H9 (cell line): ENCODE data around the gene DNAJB6. TPM values are rescaled to one million over a fixed set of nuclear protein-coding genes. Genes with fewer than 3 reads are reported as not detected.

ENCODE experiments used
- DNase-seq: peaks from one replicate; pipeline ENCODE4 v3.0.0-alpha.2; 2017
- H2AFZ ChIP-seq: one replicate; pipeline ENCODE4 v1.6.1; 2013; ENCODE audit warnings: mild to moderate bottlenecking, low read length, control low read depth, moderate library complexity
- H2AK5ac ChIP-seq: 2 replicates; pipeline ENCODE4 v1.6.1; 2013; ENCODE audit warnings: low read length, control low read depth, mixed read lengths; ENCODE audit not compliant: insufficient read length
- H2BK120ac ChIP-seq: one replicate; pipeline ENCODE4 v1.6.1; 2013; ENCODE audit warnings: low read depth, mild to moderate bottlenecking, low read length, control low read depth, inconsistent platforms; ENCODE audit not compliant: poor library complexity, severe bottlenecking
- H2BK12ac ChIP-seq: 2 replicates; pipeline ENCODE4 v1.6.1; 2013; ENCODE audit warnings: low read length, control low read depth, mixed read lengths, low read depth; ENCODE audit not compliant: insufficient read length
- H2BK15ac ChIP-seq: 2 replicates; pipeline ENCODE4 v1.6.1; 2013; ENCODE audit warnings: low read depth, low read length, control low read depth
- H2BK20ac ChIP-seq: one replicate; pipeline ENCODE4 v1.6.1; 2013; ENCODE audit warnings: low read depth, mild to moderate bottlenecking, low read length, control low read depth, inconsistent platforms; ENCODE audit not compliant: poor library complexity, severe bottlenecking
- H2BK5ac ChIP-seq: 2 replicates; pipeline ENCODE4 v1.6.1; 2013; ENCODE audit warnings: low read length, control low read depth, mixed read lengths; ENCODE audit not compliant: insufficient read length
- H3K14ac ChIP-seq: 2 replicates; pipeline ENCODE4 v1.6.1; 2013; ENCODE audit warnings: low read length, control low read depth; ENCODE audit not compliant: insufficient read depth
- H3K18ac ChIP-seq: 2 replicates; pipeline ENCODE4 v1.6.1; 2013; ENCODE audit warnings: low read depth, mild to moderate bottlenecking, mixed read lengths, low read length, control low read depth; ENCODE audit not compliant: insufficient read length
- H3K23ac ChIP-seq: 2 replicates; pipeline ENCODE4 v1.6.1; 2013; ENCODE audit warnings: low read length, control low read depth, mixed read lengths, low read depth; ENCODE audit not compliant: insufficient read length
- H3K23me2 ChIP-seq: 2 replicates; pipeline ENCODE4 v1.6.1; 2013; ENCODE audit warnings: low read depth, mild to moderate bottlenecking, mixed read lengths, low read length, control low read depth; ENCODE audit not compliant: insufficient read length, poor library complexity, severe bottlenecking
- H3K27ac ChIP-seq: 2 replicates; pipeline ENCODE4 v1.5.1; 2013; ENCODE audit warnings: low read length, control low read depth, mixed read lengths, low read depth; ENCODE audit not compliant: insufficient read length
- H3K27me3 ChIP-seq: 2 replicates; pipeline ENCODE4 v1.6.1; 2013; ENCODE audit warnings: low read length, control low read depth, inconsistent platforms; ENCODE audit not compliant: insufficient read depth
- H3K4ac ChIP-seq: 2 replicates; pipeline ENCODE4 v1.6.1; 2013; ENCODE audit warnings: low read depth, mild to moderate bottlenecking, control low read depth, inconsistent platforms, low read length, moderate library complexity
- H3K4me1 ChIP-seq: 2 replicates; pipeline ENCODE4 v1.6.1; 2013; ENCODE audit warnings: low read length, control low read depth, inconsistent platforms; ENCODE audit not compliant: insufficient read depth
- H3K4me2 ChIP-seq: 2 replicates; pipeline ENCODE4 v1.6.1; 2013; ENCODE audit warnings: low read length, control low read depth, mixed read lengths; ENCODE audit not compliant: insufficient read length, insufficient read depth
- H3K56ac ChIP-seq: 2 replicates; pipeline ENCODE4 v1.6.1; 2013; ENCODE audit warnings: low read depth, mild to moderate bottlenecking, mixed read lengths, low read length, control low read depth; ENCODE audit not compliant: insufficient read length
- H3K79me1 ChIP-seq: 2 replicates; pipeline ENCODE4 v1.6.1; 2013; ENCODE audit warnings: low read depth, mild to moderate bottlenecking, moderate library complexity, low read length, control low read depth, inconsistent platforms; ENCODE audit not compliant: insufficient read depth, poor library complexity, severe bottlenecking
- H3K79me2 ChIP-seq: 2 replicates; pipeline ENCODE4 v1.6.1; 2013; ENCODE audit warnings: low read length, control low read depth, inconsistent platforms; ENCODE audit not compliant: insufficient read depth
- H3K9ac ChIP-seq: 2 replicates; pipeline ENCODE4 v1.6.1; 2013; ENCODE audit warnings: low read length, control low read depth, mixed read lengths; ENCODE audit not compliant: insufficient read length; ENCODE audit errors: extremely low read depth
- H3K9me3 ChIP-seq: one replicate; pipeline ENCODE4 v1.6.1; 2013; ENCODE audit warnings: low read depth, low read length, inconsistent platforms; ENCODE audit not compliant: control insufficient read depth
- H3T11ph ChIP-seq: one replicate; pipeline ENCODE4 v1.6.1; 2013; ENCODE audit warnings: mild to moderate bottlenecking, low read length, control low read depth, inconsistent platforms
- H4K20me1 ChIP-seq: one replicate; pipeline ENCODE4 v1.6.1; 2013; ENCODE audit not compliant: control insufficient read depth, insufficient read length, insufficient read depth
- H4K5ac ChIP-seq: 2 replicates; pipeline ENCODE4 v1.6.1; 2013; ENCODE audit warnings: low read depth, mild to moderate bottlenecking, mixed read lengths, low read length, control low read depth; ENCODE audit not compliant: insufficient read length
- H4K8ac ChIP-seq: replicated peaks from 2 replicates; pipeline ENCODE4 v1.6.1; 2013; ENCODE audit warnings: low read length, control low read depth, mixed read lengths, low read depth; ENCODE audit not compliant: insufficient read length
- H4K91ac ChIP-seq: 2 replicates; pipeline ENCODE4 v1.6.1; 2013; ENCODE audit warnings: low read depth, mild to moderate bottlenecking, moderate library complexity, mixed read lengths, low read length, control low read depth; ENCODE audit not compliant: insufficient read length
- H3K27ac Mint-ChIP-seq, 3 experiments: 2 replicates in 2 of 3; 3 replicates in 1 of 3; pipeline ENCODE4 v1.8.0; 2020 to 2021; ENCODE audit warnings: mixed read lengths in 3 of 3, mild to moderate bottlenecking in 1 of 3, moderate library complexity in 1 of 3
- H3K27me3 Mint-ChIP-seq: 2 replicates; pipeline ENCODE4 v1.8.0; 2021; ENCODE audit warnings: low read depth, mild to moderate bottlenecking, moderate library complexity, mixed read lengths
- H3K36me3 Mint-ChIP-seq, 3 experiments: 2 replicates in 2 of 3; 3 replicates in 1 of 3; pipeline ENCODE4 v1.8.0; 2020 to 2021; ENCODE audit warnings: low read depth in 3 of 3, mixed read lengths in 3 of 3; ENCODE audit not compliant: insufficient read depth in 1 of 3
- H3K4me1 Mint-ChIP-seq, 2 experiments: 2 replicates each; pipeline ENCODE4 v1.8.0; 2020; ENCODE audit warnings: mixed read lengths in 2 of 2
- H3K4me3 Mint-ChIP-seq, 2 experiments: 2 replicates in 1 of 2; 3 replicates in 1 of 2; pipeline ENCODE4 v1.8.0; 2020 to 2021; ENCODE audit warnings: mild to moderate bottlenecking in 2 of 2, mixed read lengths in 2 of 2, moderate library complexity in 1 of 2
- H3K9me3 Mint-ChIP-seq, 2 experiments: 2 replicates in 1 of 2; 3 replicates in 1 of 2; pipeline ENCODE4 v1.8.0; 2020; ENCODE audit warnings: mild to moderate bottlenecking in 2 of 2, mixed read lengths in 2 of 2, moderate library complexity in 1 of 2
- CTCF ChIP-seq: fragments of 200-600 bp; sonication (generic); conservative IDR thresholded peaks from 3 replicates; pipeline ENCODE4 v1.8.0; 2021; ENCODE audit warnings: antibody characterized with exemption, mild to moderate bottlenecking
- WGBS: extraction: QIAGEN DNeasy Blood & Tissue Kit; methylation state at CpG from one replicate; pipeline ENCODE4 v1.1.7; 2013; ENCODE audit warnings: missing lambda C conversion rate, low lambda C conversion rate, mixed read lengths; ENCODE audit not compliant: insufficient read length; ENCODE audit errors: extremely low coverage; 5-methylcytosine and 5-hydroxymethylcytosine counted together
- total RNA-seq: library from RNA; stranded (reverse); gene quantifications from 2 replicates; pipeline ENCODE4 v1.2.1, GENCODE V29; 2021

The DNAJB6 gene
- total RNA-seq, 1 experiment from 2014 or later = 215 TPM

- H3K23ac ChIP-seq = no peak overlapping the region
- H3K9ac ChIP-seq = peak overlapping the region; percentile 45
- no peak for DNase-seq
- H3K79me1 ChIP-seq = no peaks in the 10 kb centered on the region
- no peak overlapping the region for H2BK20ac ChIP-seq
- peak overlapping the region; percentile 58; the same call in 1 of the 2 replicates for H3K14ac ChIP-seq
- no peak overlapping the region for H2BK15ac ChIP-seq
- H3K4me2 ChIP-seq = peak overlapping the region; percentile 56
- TF ChIP-seq CTCF = no peak
- peaks cover 11% of the 10 kb centered on the region for H3K23me2 ChIP-seq
- H4K91ac ChIP-seq = no peak overlapping the region
- no peak overlapping the region for H3K4ac ChIP-seq
- H3K9me3 ChIP-seq = no peaks in the 10 kb centered on the region
- Mint-ChIP-seq H3K4me3 (peak overlapping the region; percentile 77 to 97), H3K36me3 (peaks cover 15 to 25% (median 15%) of the 10 kb centered on the region in 3 experiments), H3K27ac (peak overlapping the region; percentile 69 to 99 (median 98); a peak in 4 of 7 replicates), H3K4me1 (peaks cover 31 to 42% of the 10 kb centered on the region in 2 experiments), H3K9me3 (no peaks in the 10 kb centered on the region), H3K27me3 (no peaks in the 10 kb centered on the region; the same call in none of the 2 replicates)
- H2BK5ac ChIP-seq = no peak overlapping the region
- no peak overlapping the region for H4K8ac ChIP-seq
- H3T11ph ChIP-seq = no peak overlapping the region
- H2BK12ac ChIP-seq = no peak overlapping the region
- H4K5ac ChIP-seq = no peak overlapping the region
- no peaks in the 10 kb centered on the region for H3K27me3 ChIP-seq
- no peak overlapping the region for H2BK120ac ChIP-seq
- H3K56ac ChIP-seq = no peak overlapping the region
- H3K79me2 ChIP-seq = peaks cover 33% of the 10 kb centered on the region
- H3K4me1 ChIP-seq = no peaks in the 10 kb centered on the region; the same call in 1 of the 2 replicates
- H2AFZ ChIP-seq = no peak overlapping the region
- no peak overlapping the region for H3K27ac ChIP-seq
- no CpG with 5 or more reads among the region's 11 CpGs for WGBS
- no peak overlapping the region for H2AK5ac ChIP-seq
- no peaks in the 10 kb centered on the region for H4K20me1 ChIP-seq
- H3K18ac ChIP-seq = no peak overlapping the region
Measured at GRCh38 chr7:157335991-157336382, 817 bp upstream of the DNAJB6 start.
